ENCODE measurements around the gene MBD4. TPM values are rescaled to one million over a fixed set of nuclear protein-coding genes. Genes with fewer than 3 reads are reported as not detected.
"Not testable (repeated sequence)": the region's sequence is repeated elsewhere in the genome, so short reads cannot be mapped to it uniquely, and the experiment has no call there.

MBD4 gene
- 10 to 100 TPM; 48.2 to 51.1 TPM for total RNA-seq

GRCh38 chr3:129439817-129440617 lies at the start of gene MBD4, which contains the start of gene IFT122:
MBD4 (minus strand) TSS chr3:129439948; CDS start chr3:129439833, 115 bp downstream.
IFT122 (plus strand) TSS chr3:129440224; CDS start chr3:129440331, 107 bp downstream.
- DNase-seq, result peak; percentile 99
- Mint-ChIP-seq H3K27me3 (peaks cover 3% of the 10 kb centered on the region), H3K4me3 (peak within 1 kb of the TSS; percentile 92), H3K27ac (peak within 1 kb of the TSS; percentile 93), H3K36me3 (peaks cover 20% of the 10 kb centered on the region), H3K4me1 (peaks cover 50% of the 10 kb centered on the region), H3K9me3 (no peaks in the 10 kb centered on the region)

GRCh38 chr3:129489258-129489657 lies 49.5 kb upstream of the MBD4 start:
- not testable (repeated sequence) for H3K36me3 Mint-ChIP-seq, H3K4me1 Mint-ChIP-seq, DNase-seq, H3K9me3 Mint-ChIP-seq, H3K4me3 Mint-ChIP-seq, H3K27me3 Mint-ChIP-seq, H3K27ac Mint-ChIP-seq

GRCh38 chr3:129487868-129488335 lies 48.2 kb upstream of the MBD4 start:
- H3K4me1 Mint-ChIP-seq, H3K4me3 Mint-ChIP-seq, H3K9me3 Mint-ChIP-seq, H3K36me3 Mint-ChIP-seq, H3K27ac Mint-ChIP-seq, H3K27me3 Mint-ChIP-seq, DNase-seq: not testable (repeated sequence)

GRCh38 chr3:129487183-129487867 lies 47.6 kb upstream of the MBD4 start:
- Mint-ChIP-seq H3K9me3 (no peaks in the 10 kb centered on the region), H3K4me3 (no peak overlapping the region), H3K36me3 (peaks cover 4% of the 10 kb centered on the region), H3K4me1 (no peaks in the 10 kb centered on the region), H3K27ac (no peak overlapping the region), H3K27me3 (no peaks in the 10 kb centered on the region)
- no peak for DNase-seq

- Mint-ChIP-seq H3K27ac (no peak overlapping the region), H3K4me1 (peaks cover 5% of the 10 kb centered on the region), H3K27me3 (no peaks in the 10 kb centered on the region), H3K36me3 (peaks cover 4% of the 10 kb centered on the region), H3K4me3 (no peak overlapping the region), H3K9me3 (no peaks in the 10 kb centered on the region)
- no peak for DNase-seq
These were observed 46.9 kb upstream of the MBD4 start for GRCh38 chr3:129486664-129487035.

- peaks cover 7% of the 10 kb centered on the region for H3K4me1 Mint-ChIP-seq
- H3K36me3 Mint-ChIP-seq, result peaks cover 7% of the 10 kb centered on the region
- no peaks in the 10 kb centered on the region for H3K9me3 Mint-ChIP-seq
- no peak overlapping the region for H3K4me3 Mint-ChIP-seq
- no peak for DNase-seq
- H3K27ac Mint-ChIP-seq, result no peak overlapping the region
- no peaks in the 10 kb centered on the region for H3K27me3 Mint-ChIP-seq
These were observed 46.2 kb upstream of the MBD4 start for GRCh38 chr3:129485721-129486663.

- DNase-seq, H3K9me3 Mint-ChIP-seq, H3K4me1 Mint-ChIP-seq, H3K27ac Mint-ChIP-seq, H3K4me3 Mint-ChIP-seq, H3K27me3 Mint-ChIP-seq: not testable (repeated sequence)
- H3K36me3 Mint-ChIP-seq, result peaks cover 12% of the 10 kb centered on the region
These were observed 45.4 kb upstream of the MBD4 start for GRCh38 chr3:129485146-129485545.

- Mint-ChIP-seq H3K4me3 (no peak overlapping the region), H3K36me3 (peaks cover 10% of the 10 kb centered on the region), H3K9me3 (no peaks in the 10 kb centered on the region), H3K27me3 (no peaks in the 10 kb centered on the region), H3K27ac (no peak overlapping the region), H3K4me1 (peaks cover 7% of the 10 kb centered on the region)
- no peak for DNase-seq
These were observed 44.1 kb upstream of the MBD4 start for GRCh38 chr3:129483870-129484269.

GRCh38 chr3:129482721-129483120 lies 43.0 kb upstream of the MBD4 start:
- Mint-ChIP-seq H3K27ac (no peak overlapping the region), H3K9me3 (no peaks in the 10 kb centered on the region), H3K4me3 (no peak overlapping the region), H3K36me3 (peaks cover 13% of the 10 kb centered on the region), H3K4me1 (peaks cover 7% of the 10 kb centered on the region), H3K27me3 (no peaks in the 10 kb centered on the region)
- no peak for DNase-seq

GRCh38 chr3:129481766-129482332 lies 42.1 kb upstream of the MBD4 start:
- Mint-ChIP-seq H3K27me3 (no peaks in the 10 kb centered on the region), H3K27ac (peak overlapping the region; percentile 31), H3K4me1 (peaks cover 7% of the 10 kb centered on the region), H3K9me3 (no peaks in the 10 kb centered on the region), H3K4me3 (no peak overlapping the region), H3K36me3 (peaks cover 13% of the 10 kb centered on the region)
- no peak for DNase-seq

- H3K4me3 Mint-ChIP-seq, H3K27me3 Mint-ChIP-seq, H3K27ac Mint-ChIP-seq, H3K4me1 Mint-ChIP-seq, DNase-seq, H3K9me3 Mint-ChIP-seq: not testable (repeated sequence)
- H3K36me3 Mint-ChIP-seq, result peaks cover 13% of the 10 kb centered on the region
These were observed 41.5 kb upstream of the MBD4 start for GRCh38 chr3:129481225-129481765.

- H3K4me3 Mint-ChIP-seq, result no peak overlapping the region
- H3K4me1 Mint-ChIP-seq, result peaks cover 2% of the 10 kb centered on the region
These were observed 36.8 kb upstream of the MBD4 start for GRCh38 chr3:129476586-129476985.

GRCh38 chr3:129475863-129476262 lies 36.1 kb upstream of the MBD4 start:
- Mint-ChIP-seq H3K36me3 (peaks cover 8% of the 10 kb centered on the region), H3K4me1 (no peaks in the 10 kb centered on the region), H3K4me3 (no peak overlapping the region), H3K27ac (no peak overlapping the region), H3K27me3 (no peaks in the 10 kb centered on the region), H3K9me3 (no peaks in the 10 kb centered on the region)
- no peak for DNase-seq

More at GRCh38 chr3:129476586-129476985, 36.8 kb upstream of the MBD4 start:
- no peak overlapping the region for H3K27ac Mint-ChIP-seq
- no peak for DNase-seq
- no peaks in the 10 kb centered on the region for H3K9me3 Mint-ChIP-seq
- peaks cover 11% of the 10 kb centered on the region for H3K36me3 Mint-ChIP-seq
- no peaks in the 10 kb centered on the region for H3K27me3 Mint-ChIP-seq

All from activated naive CD8-positive, alpha-beta T cell treated with anti-CD3 and anti-CD28 coated beads for 36 hours (primary cell).